CD4-positive, alpha-beta T cell (primary cell): Measurements from ENCODE around the gene ITGA7. TPM values are rescaled to one million over a fixed set of nuclear protein-coding genes. Genes with fewer than 3 reads are reported as not detected.
A peak's percentile ranks its signal among the peaks of the same experiment; 100 is the strongest.

Experiments used
- ATAC-seq: fragments of 200-7000 bp; cut with Tn5 transposase; one replicate; pipeline ENCODE4 v1.10.0; 2022; ENCODE audit warnings: mild to moderate bottlenecking; ENCODE audit not compliant: poor library complexity
- CTCF ChIA-PET: fragments of 350-600 bp; sonication (Branson Sonifier 250); formaldehyde crosslinking; loops from one replicate; lab custom pipeline; 2021; ENCODE audit warnings: antibody characterized with exemption, inconsistent platforms; lab: Charles Lee
- POLR2A ChIA-PET: fragments of 350-600 bp; sonication (Branson Sonifier 250); formaldehyde crosslinking; loops from one replicate; lab custom pipeline; 2021; ENCODE audit warnings: antibody characterized with exemption, inconsistent platforms; lab: Charles Lee
- DNase-seq, 14 experiments: peaks; one replicate each; pipeline ENCODE4 v3.0.0-alpha.2; 2013 to 2020; ENCODE audit warnings: mixed read lengths in 2 of 14
- H3K27ac ChIP-seq, 2 donors: one replicate each; pipeline versions ENCODE4 v1.5.1 to v1.7.0; 2013; ENCODE audit warnings: low read length in 2 of 2, low read depth in 1 of 2, mild to moderate bottlenecking in 1 of 2
- H3K27me3 ChIP-seq, 2 experiments: 1 replicate in 1 of 2; 2 replicates in 1 of 2; pipeline versions ENCODE4 v1.6.1 to v1.7.0; 2013; ENCODE audit warnings: low read length in 2 of 2, control low read depth in 1 of 2, mild to moderate bottlenecking in 1 of 2, moderate library complexity in 1 of 2; ENCODE audit not compliant: insufficient read depth in 2 of 2, control insufficient read depth in 1 of 2
- H3K36me3 ChIP-seq: one replicate; pipeline ENCODE4 v1.6.1; 2013; ENCODE audit warnings: low read length, control low read depth; ENCODE audit not compliant: insufficient read depth
- H3K4me1 ChIP-seq: one replicate; pipeline ENCODE4 v1.6.1; 2013; ENCODE audit warnings: low read length, control low read depth; ENCODE audit not compliant: insufficient read depth
- H3K4me3 ChIP-seq: one replicate; pipeline ENCODE4 v1.5.1; 2013; ENCODE audit warnings: mild to moderate bottlenecking, low read length, moderate library complexity
- H3K9me3 ChIP-seq, 2 experiments: 1 replicate in 1 of 2; 2 replicates in 1 of 2; pipeline versions ENCODE4 v1.6.1 to v1.7.0; 2013; ENCODE audit warnings: low read length in 2 of 2, mild to moderate bottlenecking in 2 of 2, control low read depth in 1 of 2, moderate library complexity in 1 of 2; ENCODE audit not compliant: control insufficient read depth in 1 of 2, insufficient read depth in 1 of 2
- H3K27ac Mint-ChIP-seq: one replicate; pipeline ENCODE4 v1.8.0; 2020; ENCODE audit warnings: mixed read lengths
- H3K27me3 Mint-ChIP-seq: one replicate; pipeline ENCODE4 v1.8.0; 2021; ENCODE audit warnings: mixed read lengths
- H3K36me3 Mint-ChIP-seq: one replicate; pipeline ENCODE4 v1.8.0; 2021; ENCODE audit warnings: low read depth, mixed read lengths
- H3K4me1 Mint-ChIP-seq: one replicate; pipeline ENCODE4 v1.8.0; 2021; ENCODE audit warnings: low read depth, mixed read lengths
- H3K4me3 Mint-ChIP-seq: one replicate; pipeline ENCODE4 v1.8.0; 2020; ENCODE audit warnings: mild to moderate bottlenecking, mixed read lengths
- H3K9me3 Mint-ChIP-seq: one replicate; pipeline ENCODE4 v1.8.0; 2020; ENCODE audit warnings: mixed read lengths
- CTCF ChIP-seq: fragments of 200-600 bp; IDR thresholded peaks from one replicate; pipeline ENCODE4 v1.8.0; 2022; ENCODE audit warnings: antibody characterized with exemption, mild to moderate bottlenecking
- intact Hi-C, 2 experiments: fragments of 100-400 bp; cut with DNase I in 1 of 2; cut with micrococcal nuclease in 1 of 2; formaldehyde crosslinking; loops; one replicate each; pipeline versions ENCODE4 v1.15.1 to v1.9.0; 2023 to 2025; cut with DNase I, micrococcal nuclease
- total RNA-seq, 174 experiments: library from RNA in 2 of 174; stranded (reverse) in 2 of 174; gene quantifications; one replicate each; pipeline ENCODE4 v1.2.3 and lab custom pipeline; 2021 to 2026

ITGA7 gene
- total RNA-seq, 2 experiments from 2014 or later: 1.2 to 1.6 TPM

GRCh38 chr12:55687746-55688145, 20.0 kb downstream of the ITGA7 start:
- DNase-seq (peak in 1 of 14 experiments; percentile 8), ATAC-seq (no peak)
- CTCF ChIA-PET: no interaction called here
- H3K27me3 Mint-ChIP-seq: peaks cover 12% of the 10 kb centered on the region
- H3K9me3 Mint-ChIP-seq: no peaks in the 10 kb centered on the region
- Histone ChIP-seq H3K36me3 (no peaks in the 10 kb centered on the region), H3K27ac (no peak overlapping the region), H3K4me1 (peaks cover 5% of the 10 kb centered on the region), H3K4me3 (no peak overlapping the region), H3K9me3 (no peaks in the 10 kb centered on the region), H3K27me3 (peaks cover 0 to 4% of the 10 kb centered on the region in 2 experiments)
- intact Hi-C loops: no loop called here
- H3K4me3 Mint-ChIP-seq: no peak overlapping the region
- no peaks in the 10 kb centered on the region for H3K36me3 Mint-ChIP-seq
- no peak for TF ChIP-seq CTCF
- POLR2A ChIA-PET: no interaction called here
- no peak overlapping the region for H3K27ac Mint-ChIP-seq
- no peaks in the 10 kb centered on the region for H3K4me1 Mint-ChIP-seq

- Mint-ChIP-seq H3K4me1 (peaks cover 8% of the 10 kb centered on the region), H3K36me3 (no peaks in the 10 kb centered on the region), H3K27ac (no peak overlapping the region), H3K4me3 (no peak overlapping the region), H3K9me3 (no peaks in the 10 kb centered on the region), H3K27me3 (peaks cover 22% of the 10 kb centered on the region)
- Histone ChIP-seq H3K27me3 (peaks cover 0 to 8% of the 10 kb centered on the region in 2 experiments), H3K36me3 (no peaks in the 10 kb centered on the region), H3K27ac (no peak overlapping the region), H3K4me1 (peaks cover 11% of the 10 kb centered on the region), H3K4me3 (no peak overlapping the region), H3K9me3 (no peaks in the 10 kb centered on the region)
- TF ChIP-seq CTCF: no peak
- POLR2A ChIA-PET: no interaction called here
- intact Hi-C loops: no loop called here
- ATAC-seq: no peak
- DNase-seq: no peak
- CTCF ChIA-PET: no interaction called here
Observed at GRCh38 chr12:55686366-55687010, 21.2 kb downstream of the ITGA7 start.

- Mint-ChIP-seq H3K4me1 (peaks cover 16% of the 10 kb centered on the region), H3K27me3 (peaks cover 30% of the 10 kb centered on the region), H3K9me3 (no peaks in the 10 kb centered on the region), H3K36me3 (no peaks in the 10 kb centered on the region), H3K4me3 (no peak overlapping the region), H3K27ac (no peak overlapping the region)
- Histone ChIP-seq H3K27me3 (peaks cover 8 to 10% of the 10 kb centered on the region in 2 experiments), H3K27ac (no peak overlapping the region), H3K4me3 (no peak overlapping the region), H3K4me1 (peaks cover 15% of the 10 kb centered on the region), H3K36me3 (no peaks in the 10 kb centered on the region), H3K9me3 (no peaks in the 10 kb centered on the region)
- intact Hi-C loops: no loop called here
- ChIA-PET POLR2A (no interaction called here), CTCF (no interaction called here)
- ATAC-seq (no peak), DNase-seq (peak in 1 of 14 experiments; percentile 11)
- no peak for TF ChIP-seq CTCF
Observed at GRCh38 chr12:55685671-55686070, 22.0 kb downstream of the ITGA7 start.
